ENCODE results near the gene UBXN2A. TPM values are rescaled to one million over a fixed set of nuclear protein-coding genes. Genes with fewer than 3 reads are reported as not detected.

UBXN2A gene
- total and polyA plus RNA-seq, 2 experiments from 2014 or later: 14.7 to 19.3 TPM

- no peaks in the 10 kb centered on the region for H3K4me1 ChIP-seq (ENCODE audit: low read depth)
- no peak for DNase-seq (ENCODE audit: low read depth in 1 of 2, low spot score in 1 of 2)
- peaks cover 18% of the 10 kb centered on the region for H3K27me3 ChIP-seq
- TF ChIP-seq CTCF (IDR thresholded peaks at IDR 0.05; ENCODE audit: low read depth, low read length): no peak
- no peak overlapping the region for H3K4me3 ChIP-seq
- H3K36me3 ChIP-seq: no peaks in the 10 kb centered on the region
- no peak overlapping the region for H3K27ac ChIP-seq
- H3K9me3 ChIP-seq (ENCODE audit: low read depth): no peaks in the 10 kb centered on the region
These were observed 67.4 kb downstream of the UBXN2A start for GRCh38 chr2:24007693-24008092.

GRCh38 chr2:24008672-24009366 lies 68.6 kb downstream of the UBXN2A start:
- Histone ChIP-seq H3K4me1 (ENCODE audit: low read depth) (no peaks in the 10 kb centered on the region), H3K27me3 (peaks cover 18% of the 10 kb centered on the region), H3K36me3 (no peaks in the 10 kb centered on the region), H3K27ac (no peak overlapping the region), H3K4me3 (no peak overlapping the region), H3K9me3 (ENCODE audit: low read depth) (no peaks in the 10 kb centered on the region)
- DNase-seq (ENCODE audit: low read depth in 1 of 2, low spot score in 1 of 2): no peak
- no peak for TF ChIP-seq CTCF (IDR thresholded peaks at IDR 0.05; ENCODE audit: low read depth, low read length)

GRCh38 chr2:24009367-24009679 lies 69.1 kb downstream of the UBXN2A start:
- TF ChIP-seq CTCF (IDR thresholded peaks at IDR 0.05; ENCODE audit: low read depth, low read length): no peak
- no peak overlapping the region for H3K4me3 ChIP-seq
- H3K4me1 ChIP-seq (ENCODE audit: low read depth): no peaks in the 10 kb centered on the region
- no peak overlapping the region for H3K27ac ChIP-seq
- peaks cover 18% of the 10 kb centered on the region for H3K27me3 ChIP-seq
- DNase-seq (ENCODE audit: low read depth in 1 of 2, low spot score in 1 of 2): no peak
- no peaks in the 10 kb centered on the region for H3K9me3 ChIP-seq (ENCODE audit: low read depth)
- H3K36me3 ChIP-seq: no peaks in the 10 kb centered on the region

GRCh38 chr2:24009680-24010476 lies 69.6 kb downstream of the UBXN2A start, which contains the start of gene MFSD2B:
MFSD2B (plus strand) TSS chr2:24010085; CDS start chr2:24010097, 12 bp downstream.
- Histone ChIP-seq H3K36me3 (no peaks in the 10 kb centered on the region), H3K27me3 (peaks cover 18% of the 10 kb centered on the region), H3K9me3 (ENCODE audit: low read depth) (no peaks in the 10 kb centered on the region), H3K4me1 (ENCODE audit: low read depth) (no peaks in the 10 kb centered on the region), H3K4me3 (peak within 1 kb of the TSS; percentile 26), H3K27ac (no peak within 1 kb of the TSS)
- TF ChIP-seq CTCF (IDR thresholded peaks at IDR 0.05; ENCODE audit: low read depth, low read length): no peak
- peak; percentile 12 to 37 for DNase-seq (ENCODE audit: low read depth in 1 of 2, low spot score in 1 of 2)

GRCh38 chr2:24010477-24011249 lies 70.4 kb downstream of the UBXN2A start:
- H3K4me3 ChIP-seq: no peak overlapping the region
- H3K9me3 ChIP-seq (ENCODE audit: low read depth): no peaks in the 10 kb centered on the region
- TF ChIP-seq CTCF (IDR thresholded peaks at IDR 0.05; ENCODE audit: low read depth, low read length): no peak
- H3K27me3 ChIP-seq: peaks cover 18% of the 10 kb centered on the region
- H3K4me1 ChIP-seq (ENCODE audit: low read depth): no peaks in the 10 kb centered on the region
- no peak for DNase-seq (ENCODE audit: low read depth in 1 of 2, low spot score in 1 of 2)
- no peak overlapping the region for H3K27ac ChIP-seq
- H3K36me3 ChIP-seq: no peaks in the 10 kb centered on the region

All from cardiac muscle cell (in vitro differentiated cells and primary cell).